Prostate gland (tissue), 2 donors: ENCODE data around the gene CTBS. TPM values are rescaled to one million over a fixed set of nuclear protein-coding genes. Genes with fewer than 3 reads are reported as not detected.
A peak's percentile ranks its signal among the peaks of the same experiment; 100 is the strongest.

Experiments used
- DNase-seq: peaks from one replicate; pipeline ENCODE4 v3.0.0-alpha.2; 2019; ENCODE audit warnings: low spot score
- H3K27ac ChIP-seq, 2 donors: fragments of 200-600 bp; sonication (generic); 2 replicates each; pipeline ENCODE4 v1.5.1; 2017 to 2019
- H3K27me3 ChIP-seq: fragments of 200-600 bp; sonication (generic); replicated peaks from 2 replicates; pipeline ENCODE4 v1.5.1; 2019; ENCODE audit not compliant: insufficient read depth
- H3K36me3 ChIP-seq, 2 donors: fragments of 200-600 bp; sonication (generic); 1 replicate in 1 of 2; 2 replicates in 1 of 2; pipeline versions ENCODE4 v1.5.1 to v1.8.1; 2017 to 2019
- H3K4me1 ChIP-seq: fragments of 200-600 bp; sonication (generic); replicated peaks from 2 replicates; pipeline ENCODE4 v1.5.1; 2019
- H3K4me3 ChIP-seq, 2 donors: fragments of 200-600 bp; sonication (generic); 2 replicates each; pipeline ENCODE4 v1.5.1; 2017 to 2019
- H3K9me3 ChIP-seq: fragments of 200-600 bp; sonication (generic); 2 replicates; pipeline ENCODE4 v1.5.1; 2017
- POLR2A ChIP-seq: fragments of 450-650 bp; IDR thresholded peaks from one replicate; pipeline ENCODE4 v1.6.1; 2016; ENCODE audit warnings: antibody characterized with exemption, mild to moderate bottlenecking
- POLR2AphosphoS5 ChIP-seq: sonication (generic); formaldehyde crosslinking; IDR thresholded peaks from one replicate; pipeline ENCODE4 v1.6.1; 2017; ENCODE audit warnings: antibody characterized with exemption
- WGBS: methylation state at CpG from one replicate; pipeline ENCODE4 v1.1.5; 2018; 5-methylcytosine and 5-hydroxymethylcytosine counted together
- intact Hi-C: fragments of 100-400 bp; cut with DNase I; formaldehyde crosslinking; loops from one replicate; pipeline ENCODE4 v1.14.2; 2022
- total RNA-seq, 2 donors: library from RNA; depleted of rRNA; stranded (reverse); fragments of >200 nt; gene quantifications; one replicate each; pipeline ENCODE4 v1.1.0, GENCODE V29; 2016
- TF ChIP-seq, protein P1 (sequence below), 4 experiments: fragments of 200-600 bp in 2 of 4; fragments of 450-650 bp in 2 of 4; sonication (generic) in 2 of 4; IDR thresholded peaks; 1 replicate in 3 of 4; 2 replicates in 1 of 4; pipeline ENCODE4 v1.5.1; 2016 to 2019; ENCODE audit warnings: antibody characterized with exemption in 4 of 4, mild to moderate bottlenecking in 2 of 4, moderate library complexity in 2 of 4

Gene CTBS
- total RNA-seq, 2 donors from 2014 or later, result 15.1 to 45.5 TPM

DNA sequence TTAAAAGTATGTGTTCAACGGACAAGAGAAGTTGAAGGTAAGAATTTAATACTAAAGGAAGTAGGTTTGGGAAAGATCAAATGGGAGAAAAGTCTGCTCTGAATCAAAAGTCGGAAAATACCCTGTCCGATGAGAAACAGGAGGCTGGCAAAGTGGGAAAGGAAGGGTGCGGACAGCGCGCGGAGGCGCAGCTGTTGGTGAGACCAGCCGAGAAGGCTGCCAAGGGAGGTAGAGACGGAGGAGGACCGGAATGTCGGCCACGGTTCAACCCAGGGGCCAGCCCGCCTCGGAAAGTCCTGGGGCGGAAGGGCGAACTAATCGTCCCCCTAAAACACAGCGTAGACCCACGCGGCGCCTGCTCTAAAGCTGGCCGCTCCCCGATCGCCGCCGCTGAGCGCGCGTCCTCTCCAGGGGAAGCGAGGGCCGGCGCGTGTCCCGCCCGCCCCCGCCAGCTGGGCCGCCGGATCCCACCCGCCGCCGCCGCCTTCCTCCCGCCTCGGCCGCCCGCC, 68.7 kb downstream of the CTBS start:
- WGBS, result under 1% methylated on average over 19 of the region's 47 CpGs
- H3K9me3 ChIP-seq, result no peaks in the 10 kb centered on the region
- peak; percentile 35 for DNase-seq
- intact Hi-C loops, result loop anchor here (5.0 kb wide), 1 partner anchor 67 kb away; the partner anchor contains the start of gene CTBS
- no peaks in the 10 kb centered on the region for H3K36me3 ChIP-seq
- peaks cover 2% of the 10 kb centered on the region for H3K4me1 ChIP-seq
- H3K27ac ChIP-seq, result peak overlapping the region; percentile 95 to 96
- peak overlapping the region; percentile 59 to 83 for H3K4me3 ChIP-seq
- no peaks in the 10 kb centered on the region for H3K27me3 ChIP-seq
- no peak for TF ChIP-seq POLR2AphosphoS5
- TF ChIP-seq, protein P1, sequence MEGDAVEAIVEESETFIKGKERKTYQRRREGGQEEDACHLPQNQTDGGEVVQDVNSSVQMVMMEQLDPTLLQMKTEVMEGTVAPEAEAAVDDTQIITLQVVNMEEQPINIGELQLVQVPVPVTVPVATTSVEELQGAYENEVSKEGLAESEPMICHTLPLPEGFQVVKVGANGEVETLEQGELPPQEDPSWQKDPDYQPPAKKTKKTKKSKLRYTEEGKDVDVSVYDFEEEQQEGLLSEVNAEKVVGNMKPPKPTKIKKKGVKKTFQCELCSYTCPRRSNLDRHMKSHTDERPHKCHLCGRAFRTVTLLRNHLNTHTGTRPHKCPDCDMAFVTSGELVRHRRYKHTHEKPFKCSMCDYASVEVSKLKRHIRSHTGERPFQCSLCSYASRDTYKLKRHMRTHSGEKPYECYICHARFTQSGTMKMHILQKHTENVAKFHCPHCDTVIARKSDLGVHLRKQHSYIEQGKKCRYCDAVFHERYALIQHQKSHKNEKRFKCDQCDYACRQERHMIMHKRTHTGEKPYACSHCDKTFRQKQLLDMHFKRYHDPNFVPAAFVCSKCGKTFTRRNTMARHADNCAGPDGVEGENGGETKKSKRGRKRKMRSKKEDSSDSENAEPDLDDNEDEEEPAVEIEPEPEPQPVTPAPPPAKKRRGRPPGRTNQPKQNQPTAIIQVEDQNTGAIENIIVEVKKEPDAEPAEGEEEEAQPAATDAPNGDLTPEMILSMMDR (IDR thresholded peaks at IDR 0.05), result no peak
- no peak for TF ChIP-seq POLR2A

DNA sequence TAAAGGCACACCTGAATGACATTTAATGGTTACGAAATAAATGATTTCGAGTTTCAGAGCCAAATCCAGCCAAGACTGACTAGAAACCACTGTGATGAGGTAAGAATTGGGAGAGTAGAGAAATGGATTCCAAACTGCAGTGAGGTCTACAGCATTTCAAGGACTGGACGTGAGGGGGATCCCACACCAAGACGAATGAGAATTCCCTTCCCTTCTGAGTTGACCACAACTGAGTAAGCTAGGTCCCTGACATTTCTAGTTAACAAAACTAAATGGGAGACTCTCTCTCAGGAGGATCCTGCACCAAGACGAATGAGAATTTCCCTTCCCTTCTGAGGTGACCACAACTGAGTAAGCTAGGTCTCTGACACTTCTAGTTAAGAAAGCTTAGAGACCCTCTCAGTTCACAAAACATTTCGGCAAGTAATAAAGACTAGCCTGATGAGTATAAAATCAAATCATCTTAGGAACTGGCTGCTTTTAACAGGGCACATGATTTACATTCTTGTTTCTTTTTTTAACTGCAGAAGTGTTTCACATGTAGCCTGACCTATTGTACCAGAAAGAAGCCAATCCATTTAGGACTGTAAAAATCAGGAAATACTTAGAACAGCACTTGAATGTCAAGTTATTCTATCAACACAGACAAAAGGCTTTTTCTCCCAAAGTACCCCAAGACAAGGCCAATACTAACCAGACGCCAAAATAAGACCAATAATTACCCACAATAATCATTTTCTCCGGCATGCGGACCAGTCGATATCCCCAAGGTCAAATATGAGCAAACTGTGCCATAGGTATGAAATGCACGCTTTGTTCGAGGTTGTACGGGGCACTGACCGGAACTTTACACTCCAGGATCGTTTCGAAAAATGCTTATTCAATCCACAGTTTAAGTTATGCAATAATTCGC, 69.4 kb downstream of the CTBS start:
- Histone ChIP-seq H3K36me3 (no peaks in the 10 kb centered on the region), H3K4me3 (peak overlapping the region; percentile 59 to 83), H3K9me3 (no peaks in the 10 kb centered on the region), H3K27ac (peak overlapping the region; percentile 95 to 96), H3K4me1 (peaks cover 2% of the 10 kb centered on the region), H3K27me3 (no peaks in the 10 kb centered on the region)
- 4% methylated on average over 17 of the region's 17 CpGs for WGBS
- DNase-seq, result no peak
- TF ChIP-seq, protein P1 (IDR thresholded peaks at IDR 0.05), result no peak
- TF ChIP-seq POLR2A (no peak), POLR2AphosphoS5 (no peak)
- intact Hi-C loops, result loop anchor here (5.0 kb wide), 1 partner anchor 67 kb away; the partner anchor contains the start of gene CTBS

DNA sequence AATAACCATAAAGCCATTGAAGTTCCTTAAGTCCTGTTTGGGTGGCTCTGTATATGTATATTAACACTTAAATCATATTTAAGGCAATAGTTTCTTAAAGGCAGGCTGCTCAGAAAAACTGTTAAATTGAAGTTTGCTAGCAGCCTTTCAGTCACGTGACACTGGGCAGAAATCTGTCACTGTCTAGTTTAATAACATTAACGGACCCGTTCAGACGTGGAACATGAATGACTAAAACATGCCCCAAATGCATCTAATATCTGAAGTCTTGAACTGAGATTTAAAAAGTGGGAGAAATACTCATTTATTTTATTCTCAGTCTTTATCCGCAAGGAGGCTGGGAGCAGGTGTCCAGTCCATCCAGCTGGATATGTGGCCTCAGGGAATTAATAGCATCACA, 71.3 kb downstream of the CTBS start:
- Histone ChIP-seq H3K4me1 (peaks cover 2% of the 10 kb centered on the region), H3K27me3 (no peaks in the 10 kb centered on the region), H3K36me3 (no peaks in the 10 kb centered on the region), H3K9me3 (no peaks in the 10 kb centered on the region), H3K4me3 (no peak overlapping the region), H3K27ac (no peak overlapping the region)
- TF ChIP-seq, protein P1 (IDR thresholded peaks at IDR 0.05), result no peak
- no peak for TF ChIP-seq POLR2AphosphoS5
- TF ChIP-seq POLR2A, result no peak
- 50% methylated on average over 5 of the region's 5 CpGs for WGBS
- intact Hi-C loops, result no loop called here
- DNase-seq, result no peak

Other genes starting within 250 kb of the CTBS start
- 1 to 10 TPM in 1 of 2 donors, under 1 TPM in 1; 0.85 to 8.6 TPM for gene DNASE2B, start 176.0 kb downstream of the CTBS start, total RNA-seq
- 10 to 100 TPM; 38.4 TPM for gene RPF1, start 95.2 kb downstream of the CTBS start, total RNA-seq
- 1 to 10 TPM in 1 of 2 donors, under 1 TPM in 1; 0.05 to 3.8 TPM for gene SPATA1, start 68.1 kb downstream of the CTBS start, total RNA-seq
- gene GNG5, start 67.9 kb downstream of the CTBS start, total RNA-seq, result 100 to 1,000 TPM; 111 to 116 TPM
- gene SSX2IP, start 116.0 kb upstream of the CTBS start, total RNA-seq, result 10 to 100 TPM; 10.7 to 25.2 TPM